Ramos (cell line): ENCODE measurements around the gene UBE2L6.

Source experiments
- in situ Hi-C: fragments of 300-500 bp; cut with MboI; formaldehyde crosslinking; loops from one replicate; pipeline ENCODE4 v1.14.3; 2022; ENCODE audit warnings: low sequenced_read_pairs; ENCODE audit not compliant: unreplicated experiment

The UBE2L6 gene

GRCh38 chr11:57567515-57568329, at the start of gene UBE2L6:
Gene UBE2L6, minus strand, starts transcription at chr11:57567672. Its CDS starts 61 bp downstream, at chr11:57567611.
- in situ Hi-C loops: loop anchor here (10.0 kb wide), 1 partner anchor 223 kb away; no protein-coding TSS in a partner anchor

- in situ Hi-C loops: no loop called here
Measured at GRCh38 chr11:57616595-57616994, 49.1 kb upstream of the UBE2L6 start.

- in situ Hi-C loops: no loop called here
Measured at GRCh38 chr11:57615308-57615707, 47.8 kb upstream of the UBE2L6 start.

- in situ Hi-C loops: no loop called here
Measured at GRCh38 chr11:57614234-57614772, 46.8 kb upstream of the UBE2L6 start.

- in situ Hi-C loops: no loop called here
Measured at GRCh38 chr11:57610170-57610569, 42.7 kb upstream of the UBE2L6 start.

GRCh38 chr11:57605028-57605420, 37.6 kb upstream of the UBE2L6 start:
- in situ Hi-C loops: no loop called here

- in situ Hi-C loops: no loop called here
Measured at GRCh38 chr11:57604296-57605027, 37.0 kb upstream of the UBE2L6 start.

GRCh38 chr11:57601297-57601696, 33.8 kb upstream of the UBE2L6 start:
- in situ Hi-C loops: no loop called here

GRCh38 chr11:57599381-57599780, 31.9 kb upstream of the UBE2L6 start:
- in situ Hi-C loops: no loop called here

- in situ Hi-C loops: no loop called here
Measured at GRCh38 chr11:57598831-57599155, 31.3 kb upstream of the UBE2L6 start.

GRCh38 chr11:57597916-57598830, 30.7 kb upstream of the UBE2L6 start:
- in situ Hi-C loops: no loop called here

GRCh38 chr11:57597461-57597915, 30.0 kb upstream of the UBE2L6 start, which contains the start of gene SERPING1:
Gene SERPING1, plus strand, starts transcription at chr11:57597685. Its CDS starts 586 bp downstream, at chr11:57598271.
- in situ Hi-C loops: no loop called here

- in situ Hi-C loops: no loop called here
Measured at GRCh38 chr11:57596266-57596885, 28.9 kb upstream of the UBE2L6 start.

- in situ Hi-C loops: no loop called here
Measured at GRCh38 chr11:57588046-57588710, 20.7 kb upstream of the UBE2L6 start.

GRCh38 chr11:57586711-57587245, 19.3 kb upstream of the UBE2L6 start:
- in situ Hi-C loops: no loop called here

- in situ Hi-C loops: no loop called here
Measured at GRCh38 chr11:57585301-57585700, 17.8 kb upstream of the UBE2L6 start.

GRCh38 chr11:57584341-57584740, 16.9 kb upstream of the UBE2L6 start:
- in situ Hi-C loops: no loop called here

GRCh38 chr11:57574061-57574460, 6.6 kb upstream of the UBE2L6 start:
- in situ Hi-C loops: loop anchor here (5.0 kb wide), 1 partner anchor 68 kb away; no protein-coding TSS in a partner anchor

GRCh38 chr11:57571606-57572005, 4.1 kb upstream of the UBE2L6 start:
- in situ Hi-C loops: loop anchor here (5.0 kb wide), 1 partner anchor 71 kb away; no protein-coding TSS in a partner anchor
